ENCODE data around the gene SERPINA5. TPM values are rescaled to one million over a fixed set of nuclear protein-coding genes. Genes with fewer than 3 reads are reported as not detected.
"Not testable (repeated sequence)": the region's sequence is repeated elsewhere in the genome, so short reads cannot be mapped to it uniquely, and the experiment has no call there.

Gene SERPINA5
- total and polyA plus RNA-seq, 2 donors (not counting 1 experiment from before 2014, with no cell fraction given), result not detected

DNA sequence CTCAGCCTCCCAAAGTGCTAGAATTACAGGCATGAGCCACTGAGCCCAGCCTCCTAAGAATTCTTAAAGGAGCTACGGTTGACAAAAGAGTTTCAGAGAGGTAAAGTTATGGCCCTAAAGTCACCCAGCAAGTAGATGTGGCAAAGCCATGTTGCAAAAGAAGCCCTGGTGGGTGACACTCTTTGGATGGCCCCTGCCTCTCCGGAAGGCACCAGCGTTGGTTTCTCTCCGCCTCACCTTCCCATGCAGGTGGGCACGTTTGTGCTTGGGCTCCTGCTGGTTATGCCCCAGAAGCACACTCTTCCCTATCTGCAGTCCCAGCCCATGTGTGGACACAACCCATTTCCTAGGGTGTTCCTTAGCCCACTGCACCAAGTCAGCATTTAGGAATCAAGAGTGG, 21.5 kb downstream of the SERPINA5 start:
- Histone ChIP-seq H3K4me3 (replicated peaks in 1 of 4; ENCODE audit: control extremely low read depth in 1 of 4, insufficient read depth in 1 of 4, low read depth in 3 of 4, low read length in 4 of 4) (no peak overlapping the region), H3K4me1 (ENCODE audit: control insufficient read depth, extremely low read depth, insufficient read depth, low read length) (peaks cover 15% of the 10 kb centered on the region), H4K20me1 (ENCODE audit: control insufficient read depth, extremely low read depth, insufficient read depth, low read length) (no peaks in the 10 kb centered on the region), H3K27me3 (ENCODE audit: control insufficient read depth, insufficient read depth, low read length) (no peaks in the 10 kb centered on the region), H3K27ac (ENCODE audit: insufficient read depth, low read length) (no peak overlapping the region), H3K36me3 (ENCODE audit: control insufficient read depth, insufficient read depth, low read length) (no peaks in the 10 kb centered on the region), H3K9ac (ENCODE audit: insufficient read depth, low read length) (no peak overlapping the region), H3K4me2 (ENCODE audit: extremely low read depth, insufficient read depth, low read length) (no peak overlapping the region), H2AFZ (ENCODE audit: low read length) (no peak overlapping the region), H3K9me3 (ENCODE audit: control insufficient read depth, insufficient read depth, low read depth, low read length) (no peaks in the 10 kb centered on the region), H3K79me2 (ENCODE audit: control insufficient read depth, insufficient read depth, low read length) (no peaks in the 10 kb centered on the region)
- DNase-seq (ENCODE audit: low read depth in 2 of 2), result no peak
- TF ChIP-seq, protein P1, sequence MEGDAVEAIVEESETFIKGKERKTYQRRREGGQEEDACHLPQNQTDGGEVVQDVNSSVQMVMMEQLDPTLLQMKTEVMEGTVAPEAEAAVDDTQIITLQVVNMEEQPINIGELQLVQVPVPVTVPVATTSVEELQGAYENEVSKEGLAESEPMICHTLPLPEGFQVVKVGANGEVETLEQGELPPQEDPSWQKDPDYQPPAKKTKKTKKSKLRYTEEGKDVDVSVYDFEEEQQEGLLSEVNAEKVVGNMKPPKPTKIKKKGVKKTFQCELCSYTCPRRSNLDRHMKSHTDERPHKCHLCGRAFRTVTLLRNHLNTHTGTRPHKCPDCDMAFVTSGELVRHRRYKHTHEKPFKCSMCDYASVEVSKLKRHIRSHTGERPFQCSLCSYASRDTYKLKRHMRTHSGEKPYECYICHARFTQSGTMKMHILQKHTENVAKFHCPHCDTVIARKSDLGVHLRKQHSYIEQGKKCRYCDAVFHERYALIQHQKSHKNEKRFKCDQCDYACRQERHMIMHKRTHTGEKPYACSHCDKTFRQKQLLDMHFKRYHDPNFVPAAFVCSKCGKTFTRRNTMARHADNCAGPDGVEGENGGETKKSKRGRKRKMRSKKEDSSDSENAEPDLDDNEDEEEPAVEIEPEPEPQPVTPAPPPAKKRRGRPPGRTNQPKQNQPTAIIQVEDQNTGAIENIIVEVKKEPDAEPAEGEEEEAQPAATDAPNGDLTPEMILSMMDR (conservative IDR thresholded peaks at IDR 0.05 in 1 of 2, IDR thresholded peaks at IDR 0.05 in 1 of 2; ENCODE audit: low read depth in 1 of 2, low read length in 2 of 2), result no peak
- no peak for TF ChIP-seq EZH2 (IDR thresholded peaks at IDR 0.05; ENCODE audit: low read length, missing control alignments)

DNA sequence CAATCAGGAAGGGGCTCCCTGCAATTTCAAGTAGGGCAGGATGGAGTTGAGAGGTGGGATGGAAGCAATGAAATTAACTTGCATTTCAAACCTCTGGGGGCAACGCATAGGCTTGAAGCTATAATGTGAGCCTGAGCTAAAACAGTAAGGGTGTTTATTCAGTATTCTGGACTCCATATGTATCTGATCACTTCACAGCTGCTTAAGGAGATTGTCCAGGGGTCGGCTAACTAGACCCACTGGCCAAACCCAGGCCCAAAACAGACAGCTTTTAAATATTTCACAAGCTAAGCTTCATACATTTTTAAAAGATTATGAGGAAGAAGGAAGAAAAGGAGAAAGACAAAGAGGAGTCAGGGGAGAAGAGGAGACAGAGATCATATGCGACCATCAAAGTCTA, 24.1 kb downstream of the SERPINA5 start:
- DNase-seq (ENCODE audit: low read depth in 2 of 2), result peak in 1 of 2 donors; percentile 32
- H3K79me2 ChIP-seq (ENCODE audit: control insufficient read depth, insufficient read depth, low read length), result no peaks in the 10 kb centered on the region
- no peak overlapping the region for H2AFZ ChIP-seq (ENCODE audit: low read length)
- no peaks in the 10 kb centered on the region for H3K9me3 ChIP-seq (ENCODE audit: control insufficient read depth, insufficient read depth, low read depth, low read length)
- no peak overlapping the region for H3K9ac ChIP-seq (ENCODE audit: insufficient read depth, low read length)
- no peak for TF ChIP-seq EZH2 (IDR thresholded peaks at IDR 0.05; ENCODE audit: low read length, missing control alignments)
- TF ChIP-seq, protein P1 (conservative IDR thresholded peaks at IDR 0.05 in 1 of 2, IDR thresholded peaks at IDR 0.05 in 1 of 2; ENCODE audit: low read depth in 1 of 2, low read length in 2 of 2), result no peak
- H3K4me3 ChIP-seq (replicated peaks in 1 of 4; ENCODE audit: control extremely low read depth in 1 of 4, insufficient read depth in 1 of 4, low read depth in 3 of 4, low read length in 4 of 4), result no peak overlapping the region
- H4K20me1 ChIP-seq (ENCODE audit: control insufficient read depth, extremely low read depth, insufficient read depth, low read length), result no peaks in the 10 kb centered on the region
- H3K4me1 ChIP-seq (ENCODE audit: control insufficient read depth, extremely low read depth, insufficient read depth, low read length), result peaks cover 13% of the 10 kb centered on the region
- H3K4me2 ChIP-seq (ENCODE audit: extremely low read depth, insufficient read depth, low read length), result no peak overlapping the region
- no peak overlapping the region for H3K27ac ChIP-seq (ENCODE audit: insufficient read depth, low read length)
- H3K36me3 ChIP-seq (ENCODE audit: control insufficient read depth, insufficient read depth, low read length), result no peaks in the 10 kb centered on the region
- no peaks in the 10 kb centered on the region for H3K27me3 ChIP-seq (ENCODE audit: control insufficient read depth, insufficient read depth, low read length)

DNA sequence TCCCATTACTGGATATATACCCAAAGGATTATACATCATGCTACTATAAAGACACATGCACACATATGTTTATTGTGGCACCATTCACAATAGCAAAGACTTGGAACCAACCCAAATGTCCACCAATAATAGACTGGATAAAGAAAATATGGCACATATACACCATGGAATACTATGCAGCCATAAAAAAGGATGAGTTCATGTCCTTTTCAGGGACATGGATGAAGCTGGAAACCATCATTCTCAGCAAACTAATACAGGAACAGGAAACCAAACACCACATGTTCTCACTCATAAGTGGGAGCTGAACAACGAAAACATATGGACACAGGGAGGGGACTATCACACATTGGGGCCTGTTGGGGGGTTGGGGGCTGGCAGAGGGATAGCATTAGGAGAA, 27.7 kb downstream of the SERPINA5 start:
- not testable (repeated sequence) for H3K9me3 ChIP-seq (ENCODE audit: control insufficient read depth, insufficient read depth, low read depth, low read length); H3K36me3 ChIP-seq (ENCODE audit: control insufficient read depth, insufficient read depth, low read length); H3K4me2 ChIP-seq (ENCODE audit: extremely low read depth, insufficient read depth, low read length); H3K27me3 ChIP-seq (ENCODE audit: control insufficient read depth, insufficient read depth, low read length); H3K9ac ChIP-seq (ENCODE audit: insufficient read depth, low read length); H3K4me1 ChIP-seq (ENCODE audit: control insufficient read depth, extremely low read depth, insufficient read depth, low read length); H3K27ac ChIP-seq (ENCODE audit: insufficient read depth, low read length); DNase-seq (ENCODE audit: low read depth in 2 of 2); H2AFZ ChIP-seq (ENCODE audit: low read length); H4K20me1 ChIP-seq (ENCODE audit: control insufficient read depth, extremely low read depth, insufficient read depth, low read length); H3K4me3 ChIP-seq (replicated peaks in 1 of 4; ENCODE audit: control extremely low read depth in 1 of 4, insufficient read depth in 1 of 4, low read depth in 3 of 4, low read length in 4 of 4); H3K79me2 ChIP-seq (ENCODE audit: control insufficient read depth, insufficient read depth, low read length)

Measured in fibroblast of lung (primary cell).